ENCODE results near the gene ATG2A. TPM values are rescaled to one million over a fixed set of nuclear protein-coding genes. Genes with fewer than 3 reads are reported as not detected.

Gene ATG2A
- polyA plus RNA-seq, 4 donors: 18.0 to 35.7 (median 24.7) TPM

- DNase-seq: peak in 1 of 2 donors; percentile 82
- Histone ChIP-seq H3K36me3 (ENCODE audit: control insufficient read depth in 3 of 3, insufficient read depth in 2 of 3, low read depth in 1 of 3, low read length in 3 of 3) (peaks cover 0 to 86% (median 0%) of the 10 kb centered on the region in 3 donors), H3K9me3 (ENCODE audit: control insufficient read depth in 2 of 2, insufficient read depth in 1 of 2, low read depth in 1 of 2, low read length in 1 of 2) (no peaks in the 10 kb centered on the region), H3K27me3 (ENCODE audit: control insufficient read depth in 3 of 3, insufficient read depth in 3 of 3, low read length in 3 of 3) (no peaks in the 10 kb centered on the region), H3K4me1 (ENCODE audit: control insufficient read depth in 3 of 3, insufficient read depth in 2 of 3, low read depth in 1 of 3, low read length in 2 of 3) (peaks cover 15 to 65% (median 42%) of the 10 kb centered on the region in 3 donors), H3K27ac (ENCODE audit: low read depth in 1 of 3, low read length in 2 of 3) (peak overlapping the region; percentile 70 to 95 (median 85)), H3K4me3 (ENCODE audit: low read depth in 1 of 3, low read length in 3 of 3) (peak overlapping the region in 1 of 3 donors; percentile 9)
- 25 to 42% (median 32%) methylated on average over 18 of the region's 18 CpGs for WGBS, 3 donors
- FAIRE-seq: no peak
Observed at GRCh38 chr11:64864473-64865285, 52.3 kb downstream of the ATG2A start.

DNA sequence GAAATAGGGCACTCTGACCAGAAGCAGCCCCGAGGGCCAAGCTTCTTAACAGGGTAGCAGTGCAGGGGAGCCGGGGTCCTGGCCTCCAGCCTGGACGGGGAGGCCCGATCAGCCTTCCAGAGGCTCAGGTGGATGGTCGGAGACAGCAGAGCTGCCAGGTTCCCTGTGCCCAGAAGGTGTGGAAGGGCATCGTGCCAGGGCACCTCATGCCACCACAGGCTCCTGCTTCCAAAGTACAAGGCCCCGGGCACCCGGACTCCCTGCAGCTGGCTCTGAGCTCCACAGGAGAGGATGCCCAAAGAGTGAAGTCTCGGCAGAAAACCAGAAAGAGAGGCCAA is 52.9 kb downstream of the ATG2A start:
- no peaks in the 10 kb centered on the region for H3K9me3 ChIP-seq (ENCODE audit: control insufficient read depth in 2 of 2, insufficient read depth in 1 of 2, low read depth in 1 of 2, low read length in 1 of 2)
- peaks cover 12 to 60% (median 36%) of the 10 kb centered on the region in 3 donors for H3K4me1 ChIP-seq (ENCODE audit: control insufficient read depth in 3 of 3, insufficient read depth in 2 of 3, low read depth in 1 of 3, low read length in 2 of 3)
- H3K27me3 ChIP-seq (ENCODE audit: control insufficient read depth in 3 of 3, insufficient read depth in 3 of 3, low read length in 3 of 3): no peaks in the 10 kb centered on the region
- no peak for FAIRE-seq
- H3K27ac ChIP-seq (ENCODE audit: low read depth in 1 of 3, low read length in 2 of 3): peak overlapping the region; percentile 70 to 95 (median 85)
- peaks cover 2 to 86% (median 2%) of the 10 kb centered on the region in 3 donors for H3K36me3 ChIP-seq (ENCODE audit: control insufficient read depth in 3 of 3, insufficient read depth in 2 of 3, low read depth in 1 of 3, low read length in 3 of 3)
- peak in 1 of 2 donors; percentile 79 for DNase-seq
- 10 to 30% (median 17%) methylated on average over 9 of the region's 9 CpGs for WGBS, 3 donors
- peak overlapping the region in 1 of 3 donors; percentile 2 for H3K4me3 ChIP-seq (ENCODE audit: low read depth in 1 of 3, low read length in 3 of 3)

- H3K4me1 ChIP-seq (ENCODE audit: control insufficient read depth in 3 of 3, insufficient read depth in 2 of 3, low read depth in 1 of 3, low read length in 2 of 3): peaks cover 12 to 60% (median 30%) of the 10 kb centered on the region in 3 donors
- H3K27me3 ChIP-seq (ENCODE audit: control insufficient read depth in 3 of 3, insufficient read depth in 3 of 3, low read length in 3 of 3): no peaks in the 10 kb centered on the region
- H3K9me3 ChIP-seq (ENCODE audit: control insufficient read depth in 2 of 2, insufficient read depth in 1 of 2, low read depth in 1 of 2, low read length in 1 of 2): no peaks in the 10 kb centered on the region
- FAIRE-seq (no peak), DNase-seq (no peak)
- WGBS, 3 donors: 69 to 73% (median 72%) methylated on average over 23 of the region's 23 CpGs
- H3K4me3 ChIP-seq (ENCODE audit: low read depth in 1 of 3, low read length in 3 of 3): peak overlapping the region in 1 of 3 donors; percentile 0
- H3K36me3 ChIP-seq (ENCODE audit: control insufficient read depth in 3 of 3, insufficient read depth in 2 of 3, low read depth in 1 of 3, low read length in 3 of 3): peaks cover 2 to 86% (median 2%) of the 10 kb centered on the region in 3 donors
- peak overlapping the region; percentile 70 to 95 (median 85) for H3K27ac ChIP-seq (ENCODE audit: low read depth in 1 of 3, low read length in 2 of 3)
Observed at GRCh38 chr11:64863391-64864060, 53.5 kb downstream of the ATG2A start.

- peaks cover 12 to 58% (median 28%) of the 10 kb centered on the region in 3 donors for H3K4me1 ChIP-seq (ENCODE audit: control insufficient read depth in 3 of 3, insufficient read depth in 2 of 3, low read depth in 1 of 3, low read length in 2 of 3)
- no peak for FAIRE-seq
- H3K4me3 ChIP-seq (ENCODE audit: low read depth in 1 of 3, low read length in 3 of 3): no peak overlapping the region
Observed at GRCh38 chr11:64862987-64863390, 54.0 kb downstream of the ATG2A start.

DNA sequence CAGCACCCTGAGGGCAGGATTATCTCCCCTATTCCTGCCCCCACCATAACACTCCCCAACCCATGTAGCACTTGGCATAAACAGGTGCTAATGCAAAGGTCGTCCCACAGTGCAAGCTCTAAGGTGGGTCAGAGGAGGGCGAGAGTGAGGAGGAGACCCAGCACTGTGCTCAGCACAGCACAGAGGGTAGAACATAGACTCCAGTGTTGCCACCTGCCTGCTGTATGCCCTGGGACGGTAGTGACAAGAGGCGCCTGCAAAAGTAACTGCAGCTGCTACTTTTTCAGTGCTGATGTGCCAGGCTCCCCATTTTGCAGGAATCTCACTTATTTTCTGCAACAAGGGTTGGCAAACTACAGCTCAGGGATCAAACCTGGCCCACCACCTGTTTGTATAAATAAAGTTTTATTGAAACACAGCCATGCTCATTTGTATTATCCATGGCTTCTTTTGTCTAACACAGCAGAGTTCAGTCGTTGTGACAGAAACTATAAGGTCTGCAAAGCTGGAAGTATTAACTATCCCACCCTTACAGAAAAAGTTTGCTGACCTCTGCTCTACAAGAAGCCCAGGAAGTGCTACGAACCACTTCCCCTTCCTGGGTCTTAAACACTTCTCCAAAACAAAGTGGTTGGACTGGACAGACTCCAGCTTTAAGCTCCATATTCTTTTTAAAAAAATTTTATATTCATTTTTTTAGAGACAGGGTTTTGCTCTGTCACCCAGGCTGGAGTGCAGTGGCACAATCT is 55.6 kb downstream of the ATG2A start:
- FAIRE-seq (no peak), DNase-seq (no peak)
- peaks cover 16 to 69% (median 30%) of the 10 kb centered on the region in 3 donors for H3K4me1 ChIP-seq (ENCODE audit: control insufficient read depth in 3 of 3, insufficient read depth in 2 of 3, low read depth in 1 of 3, low read length in 2 of 3)
- peak overlapping the region in 1 of 3 donors; percentile 95 for H3K27ac ChIP-seq (ENCODE audit: low read depth in 1 of 3, low read length in 2 of 3)
- H3K4me3 ChIP-seq (ENCODE audit: low read depth in 1 of 3, low read length in 3 of 3): no peak overlapping the region
- no peaks in the 10 kb centered on the region for H3K27me3 ChIP-seq (ENCODE audit: control insufficient read depth in 3 of 3, insufficient read depth in 3 of 3, low read length in 3 of 3)
- H3K36me3 ChIP-seq (ENCODE audit: control insufficient read depth in 3 of 3, insufficient read depth in 2 of 3, low read depth in 1 of 3, low read length in 3 of 3): peaks cover 2 to 87% (median 2%) of the 10 kb centered on the region in 3 donors
- H3K9me3 ChIP-seq (ENCODE audit: control insufficient read depth in 2 of 2, insufficient read depth in 1 of 2, low read depth in 1 of 2, low read length in 1 of 2): no peaks in the 10 kb centered on the region
- WGBS, 3 donors: 63 to 81% (median 68%) methylated on average over 6 of the region's 6 CpGs

More at GRCh38 chr11:64862987-64863390, 54.0 kb downstream of the ATG2A start:
- Histone ChIP-seq H3K9me3 (ENCODE audit: control insufficient read depth in 2 of 2, insufficient read depth in 1 of 2, low read depth in 1 of 2, low read length in 1 of 2) (no peaks in the 10 kb centered on the region), H3K27me3 (ENCODE audit: control insufficient read depth in 3 of 3, insufficient read depth in 3 of 3, low read length in 3 of 3) (no peaks in the 10 kb centered on the region), H3K36me3 (ENCODE audit: control insufficient read depth in 3 of 3, insufficient read depth in 2 of 3, low read depth in 1 of 3, low read length in 3 of 3) (peaks cover 2 to 86% (median 2%) of the 10 kb centered on the region in 3 donors), H3K27ac (ENCODE audit: low read depth in 1 of 3, low read length in 2 of 3) (peak overlapping the region; percentile 37 to 95 (median 85))
- WGBS, 3 donors: 57 to 70% (median 63%) methylated on average over 9 of the region's 9 CpGs
- no peak for DNase-seq

DNA sequence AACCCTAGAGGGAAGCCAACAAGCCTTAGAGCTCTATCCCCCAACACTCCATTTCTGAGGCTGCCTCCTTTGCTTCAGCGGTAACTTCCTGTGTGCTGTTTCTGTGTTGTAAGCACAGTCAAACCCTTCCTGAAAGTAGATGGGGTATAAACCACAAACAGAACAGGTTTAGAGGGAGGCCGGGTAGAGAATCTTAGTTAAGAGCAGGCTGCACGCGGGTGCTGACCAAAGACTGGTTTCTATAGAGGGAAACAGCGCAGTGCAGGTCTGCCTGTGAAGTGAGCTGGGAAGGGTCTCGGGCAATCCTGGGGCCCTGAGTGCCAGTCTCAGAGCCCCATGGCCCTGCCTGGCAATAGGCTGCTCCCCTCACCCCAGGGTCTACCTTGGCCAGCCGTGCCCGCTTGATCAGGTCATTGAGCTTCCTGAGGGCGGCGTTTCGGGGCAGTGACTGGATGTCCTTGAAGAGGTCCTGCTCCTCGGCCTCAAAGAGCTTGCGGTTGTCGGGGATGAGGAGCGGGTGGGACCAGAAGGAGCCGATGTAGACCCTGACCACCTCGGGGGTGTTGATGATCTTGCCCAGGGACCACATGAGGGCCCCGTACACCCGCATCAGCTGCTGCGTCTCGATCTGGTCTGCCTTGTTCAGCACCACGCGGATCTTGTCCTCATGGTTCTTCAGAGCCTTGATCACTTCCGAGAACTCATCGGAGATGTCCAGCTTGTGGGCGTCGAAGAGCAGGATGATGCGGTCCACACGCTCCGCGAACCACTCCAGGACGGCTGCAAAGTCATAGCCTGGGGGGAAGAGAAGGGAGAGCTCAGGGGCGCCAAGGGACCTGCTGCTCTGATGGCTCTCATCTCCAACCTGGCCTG is 57.2 kb downstream of the ATG2A start:
- H3K4me1 ChIP-seq (ENCODE audit: control insufficient read depth in 3 of 3, insufficient read depth in 2 of 3, low read depth in 1 of 3, low read length in 2 of 3): peaks cover 20 to 74% (median 38%) of the 10 kb centered on the region in 3 donors

DNA sequence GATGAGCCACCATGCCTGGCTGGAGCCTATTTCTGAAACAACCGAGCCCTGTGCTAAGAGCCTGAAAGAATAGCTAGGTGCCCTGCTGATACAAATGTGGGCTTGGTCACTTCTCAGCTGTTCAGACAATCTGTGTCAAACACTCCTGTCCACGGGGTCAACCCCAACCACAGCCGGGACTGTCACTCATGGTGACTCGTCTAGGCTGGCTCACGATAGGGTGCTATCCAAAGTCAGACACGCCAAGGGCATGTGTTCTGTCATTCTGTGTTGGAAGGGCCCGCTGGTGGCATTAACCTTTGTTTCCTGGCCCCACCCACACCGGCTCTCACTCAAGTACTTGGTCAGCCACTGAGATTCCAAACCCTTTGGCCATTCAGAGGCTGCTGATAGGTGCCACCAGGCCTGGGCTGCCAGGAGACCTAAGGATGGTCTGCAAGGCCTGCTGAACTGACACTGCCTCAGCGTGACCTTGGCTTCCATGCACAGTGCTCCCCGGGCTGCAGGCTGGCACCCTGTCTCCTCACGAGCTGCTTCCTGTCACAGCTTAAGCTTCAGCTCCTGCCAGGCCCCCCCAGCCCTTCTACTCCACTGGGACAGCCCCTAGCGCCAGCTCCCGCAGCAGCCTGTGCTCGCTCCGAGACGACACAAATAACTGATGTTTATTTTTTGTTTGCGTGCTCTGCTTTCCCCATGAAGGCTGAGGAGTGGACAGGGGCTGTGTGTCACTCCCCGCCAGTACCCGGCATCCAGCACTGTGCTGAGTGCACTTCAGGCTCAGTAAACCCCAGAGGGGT is 58.3 kb downstream of the ATG2A start:
- Histone ChIP-seq H3K27ac (ENCODE audit: low read depth in 1 of 3, low read length in 2 of 3) (peak overlapping the region; percentile 48 to 82 (median 78)), H3K9me3 (ENCODE audit: control insufficient read depth in 2 of 2, insufficient read depth in 1 of 2, low read depth in 1 of 2, low read length in 1 of 2) (no peaks in the 10 kb centered on the region), H3K4me3 (ENCODE audit: low read depth in 1 of 3, low read length in 3 of 3) (peak overlapping the region in 1 of 3 donors; percentile 9), H3K4me1 (ENCODE audit: control insufficient read depth in 3 of 3, insufficient read depth in 2 of 3, low read depth in 1 of 3, low read length in 2 of 3) (peaks cover 20 to 68% (median 41%) of the 10 kb centered on the region in 3 donors), H3K36me3 (ENCODE audit: control insufficient read depth in 3 of 3, insufficient read depth in 2 of 3, low read depth in 1 of 3, low read length in 3 of 3) (peaks cover 2 to 97% (median 7%) of the 10 kb centered on the region in 3 donors), H3K27me3 (ENCODE audit: control insufficient read depth in 3 of 3, insufficient read depth in 3 of 3, low read length in 3 of 3) (no peaks in the 10 kb centered on the region)
- DNase-seq: peak in 1 of 2 donors; percentile 62
- FAIRE-seq: no peak
- 57 to 71% (median 66%) methylated on average over 19 of the region's 19 CpGs for WGBS, 3 donors

More for the DNA sequence above, 57.2 kb downstream of the ATG2A start:
- Histone ChIP-seq H3K36me3 (ENCODE audit: control insufficient read depth in 3 of 3, insufficient read depth in 2 of 3, low read depth in 1 of 3, low read length in 3 of 3) (peaks cover 2 to 93% (median 2%) of the 10 kb centered on the region in 3 donors), H3K9me3 (ENCODE audit: control insufficient read depth in 2 of 2, insufficient read depth in 1 of 2, low read depth in 1 of 2, low read length in 1 of 2) (no peaks in the 10 kb centered on the region), H3K27me3 (ENCODE audit: control insufficient read depth in 3 of 3, insufficient read depth in 3 of 3, low read length in 3 of 3) (no peaks in the 10 kb centered on the region), H3K27ac (ENCODE audit: low read depth in 1 of 3, low read length in 2 of 3) (peak overlapping the region in 2 of 3 donors; percentile 78 to 82), H3K4me3 (ENCODE audit: low read depth in 1 of 3, low read length in 3 of 3) (no peak overlapping the region)
- DNase-seq: peak in 1 of 2 donors; percentile 57
- FAIRE-seq: no peak
- 77 to 86% (median 77%) methylated on average over 33 of the region's 33 CpGs for WGBS, 3 donors
